Activated CD8-positive, alpha-beta memory T cell treated with anti-CD3 and anti-CD28 coated beads for 36 hours (primary cell): ENCODE data around the gene SERTAD2. TPM values are rescaled to one million over a fixed set of nuclear protein-coding genes. Genes with fewer than 3 reads are reported as not detected.

Experiments
- CTCF ChIA-PET: fragments of 350-600 bp; sonication (Branson Sonifier 250); formaldehyde crosslinking; loops from one replicate; lab custom pipeline; 2021; ENCODE audit warnings: antibody characterized with exemption; lab: Charles Lee
- POLR2A ChIA-PET: fragments of 350-600 bp; sonication (Branson Sonifier 250); formaldehyde crosslinking; loops from one replicate; lab custom pipeline; 2021; ENCODE audit warnings: antibody characterized with exemption; lab: Charles Lee
- total RNA-seq, 2 experiments: library from RNA; stranded (reverse); gene quantifications; one replicate each; pipeline ENCODE4 v1.2.3, GENCODE V29; 2021

The SERTAD2 gene
- total RNA-seq, 2 experiments from 2014 or later: 21.7 to 22.7 TPM

GRCh38 chr2:64679673-64680425 is 26.1 kb upstream of the SERTAD2 start:
- ChIA-PET POLR2A (no interaction called here), CTCF (interaction anchor here (1.2 kb wide), 1 partner anchor 34 kb away, joined by 3 read pairs; no protein-coding TSS in a partner anchor)

- CTCF ChIA-PET: interaction anchor here (0.6 to 1.2 kb wide), 2 partner anchors 33 to 181 kb away, joined by 3 to 4 read pairs; no protein-coding TSS in a partner anchor
- POLR2A ChIA-PET: no interaction called here
These were observed 25.3 kb upstream of the SERTAD2 start for GRCh38 chr2:64678771-64679590.

- POLR2A ChIA-PET: no interaction called here
- CTCF ChIA-PET: no interaction called here
These were observed 23.8 kb upstream of the SERTAD2 start for GRCh38 chr2:64677530-64677929.

GRCh38 chr2:64675860-64676259 is 22.1 kb upstream of the SERTAD2 start:
- POLR2A ChIA-PET: interaction anchor here (1.0 to 1.2 kb wide), 2 partner anchors 22 to 61 kb away, joined by 3 read pairs; partner anchors contain the start of gene SERTAD2
- CTCF ChIA-PET: interaction anchor here (1.6 kb wide), 1 partner anchor 156 kb away, joined by 6 read pairs; no protein-coding TSS in a partner anchor

- ChIA-PET CTCF (interaction anchor here (0.7 kb wide), 1 partner anchor 159 kb away, joined by 3 read pairs; no protein-coding TSS in a partner anchor), POLR2A (no interaction called here)
These were observed 19.0 kb upstream of the SERTAD2 start for GRCh38 chr2:64672708-64673107.

- ChIA-PET CTCF (interaction anchor here (0.6 kb wide), 1 partner anchor 17 kb away, joined by 4 read pairs; no protein-coding TSS in a partner anchor), POLR2A (no interaction called here)
These were observed 16.3 kb upstream of the SERTAD2 start for GRCh38 chr2:64670047-64670446.

- ChIA-PET CTCF (no interaction called here), POLR2A (no interaction called here)
These were observed 15.6 kb upstream of the SERTAD2 start for GRCh38 chr2:64669288-64669687.

GRCh38 chr2:64668542-64668941 is 14.8 kb upstream of the SERTAD2 start:
- ChIA-PET CTCF (no interaction called here), POLR2A (no interaction called here)

- ChIA-PET CTCF (no interaction called here), POLR2A (interaction anchor here (1.2 kb wide), 1 partner anchor 17 kb away, joined by 3 read pairs; no protein-coding TSS in a partner anchor)
These were observed 13.8 kb upstream of the SERTAD2 start for GRCh38 chr2:64667535-64667934.

- CTCF ChIA-PET: interaction anchor here (0.6 kb wide), 1 partner anchor 20 kb away, joined by 3 read pairs; no protein-coding TSS in a partner anchor
- POLR2A ChIA-PET: interaction anchor here (1.2 kb wide), 1 partner anchor 17 kb away, joined by 3 read pairs; no protein-coding TSS in a partner anchor
These were observed 13.2 kb upstream of the SERTAD2 start for GRCh38 chr2:64666810-64667438.

GRCh38 chr2:64665709-64666108 is 12.0 kb upstream of the SERTAD2 start:
- POLR2A ChIA-PET: interaction anchor here (1.1 kb wide), 1 partner anchor 11 kb away, joined by 3 read pairs; no protein-coding TSS in a partner anchor
- CTCF ChIA-PET: interaction anchor here (0.6 kb wide), 1 partner anchor 12 kb away, joined by 3 read pairs; no protein-coding TSS in a partner anchor

- ChIA-PET POLR2A (interaction anchor here (1.7 kb wide), 1 partner anchor 9 kb away, joined by 7 read pairs; the partner anchor contains the start of gene SERTAD2), CTCF (no interaction called here)
These were observed 9.7 kb upstream of the SERTAD2 start for GRCh38 chr2:64663402-64663801.

- POLR2A ChIA-PET: interaction anchor here (1.0 kb wide), 1 partner anchor 9 kb away, joined by 3 read pairs; the partner anchor contains the start of gene SERTAD2
- CTCF ChIA-PET: no interaction called here
These were observed 8.0 kb upstream of the SERTAD2 start for GRCh38 chr2:64661741-64662169.

- POLR2A ChIA-PET: no interaction called here
- CTCF ChIA-PET: interaction anchor here (2.4 kb wide), 1 partner anchor 12 kb away, joined by 8 read pairs; no protein-coding TSS in a partner anchor
These were observed 5.5 kb upstream of the SERTAD2 start for GRCh38 chr2:64659252-64659651.

- ChIA-PET CTCF (interaction anchor here (2.4 kb wide), 1 partner anchor 11 kb away, joined by 8 read pairs; no protein-coding TSS in a partner anchor), POLR2A (interaction anchor here (0.6 kb wide), 1 partner anchor 557 kb away, joined by 6 read pairs; no protein-coding TSS in a partner anchor)
These were observed 4.6 kb upstream of the SERTAD2 start for GRCh38 chr2:64658269-64658668.

GRCh38 chr2:64657411-64657810 is 3.7 kb upstream of the SERTAD2 start:
- POLR2A ChIA-PET: no interaction called here
- CTCF ChIA-PET: interaction anchor here (2.4 kb wide), 1 partner anchor 11 kb away, joined by 8 read pairs; no protein-coding TSS in a partner anchor

GRCh38 chr2:64656379-64656778 is 2.7 kb upstream of the SERTAD2 start:
- CTCF ChIA-PET: interaction anchor here (2.2 to 5.8 kb wide), 2 partner anchors 12 to 95 kb away, joined by 7 to 35 read pairs; no protein-coding TSS in a partner anchor
- POLR2A ChIA-PET: interaction anchor here (0.6 kb wide), 1 partner anchor 175 kb away, joined by 3 read pairs; no protein-coding TSS in a partner anchor

- CTCF ChIA-PET: interaction anchor here (1.0 to 5.8 kb wide), 5 partner anchors 12 to 218 kb away, joined by 4 to 35 read pairs (median 7); no protein-coding TSS in a partner anchor
- POLR2A ChIA-PET: interaction anchor here (0.6 to 4.3 kb wide), 3 partner anchors 43 to 175 kb away, joined by 3 to 43 read pairs (median 3); no protein-coding TSS in a partner anchor
These were observed 2.2 kb upstream of the SERTAD2 start for GRCh38 chr2:64655873-64656272.
